ENCODE data around the gene PLEKHH1. TPM values are rescaled to one million over a fixed set of nuclear protein-coding genes. Genes with fewer than 3 reads are reported as not detected.

The PLEKHH1 gene
- total and polyA plus RNA-seq, 2 of the 8 experiments (the other 6 are each of a cell fraction or from before 2014, with no cell fraction given) = 28.3 to 33.3 TPM

DNA sequence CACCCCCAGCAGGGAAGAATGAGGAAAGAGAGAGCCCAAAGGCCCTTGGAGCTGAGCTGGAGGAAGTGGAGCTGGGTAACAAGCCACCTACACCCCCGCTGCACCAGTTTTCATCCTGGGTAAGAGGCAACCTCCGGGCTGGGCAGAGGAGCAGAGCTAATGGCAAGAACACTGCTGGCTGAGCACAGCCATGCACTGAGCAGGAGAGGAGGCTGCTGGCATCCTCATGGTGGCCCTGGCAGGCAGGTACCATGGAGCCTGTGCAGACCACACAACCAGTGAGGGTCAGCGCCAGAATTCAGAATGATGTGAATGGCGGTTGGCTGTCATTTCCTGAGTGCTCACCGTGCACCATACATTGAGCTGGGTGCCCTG is 29.7 kb downstream of the PLEKHH1 start (continued):
- TF ChIP-seq RFX5 (IDR thresholded peaks at IDR 0.05; ENCODE audit: borderline replicate concordance, low read depth, low read length) (no peak), BCL11A (IDR thresholded peaks at IDR 0.05; ENCODE audit: low read depth in 2 of 2, low read length in 2 of 2) (no peak), CEBPB (IDR thresholded peaks at IDR 0.05; ENCODE audit: low read depth, low read length) (no peak), EP300 (IDR thresholded peaks at IDR 0.05; ENCODE audit: borderline replicate concordance in 1 of 2, low read depth in 2 of 2, low read length in 2 of 2) (no peak), MAFK (IDR thresholded peaks at IDR 0.05; ENCODE audit: low read depth, low read length) (no peak), RNF2 (IDR thresholded peaks at IDR 0.05; ENCODE audit: borderline replicate concordance, low read depth, low read length, missing control alignments, poor library complexity, severe bottlenecking) (no peak)
